ENCODE measurements around the gene BCKDHB.

- TF ChIP-seq CTCF (optimal IDR thresholded peaks at IDR 0.05 in 1 of 3, IDR thresholded peaks at IDR 0.05 in 1 of 3, conservative IDR thresholded peaks at IDR 0.05 in 1 of 3; ENCODE audit: extremely low read depth in 1 of 3, insufficient read depth in 2 of 3, low read length in 3 of 3) (no peak), EZH2 (IDR thresholded peaks at IDR 0.05; ENCODE audit: low read length) (no peak)
Observed at GRCh38 chr6:80227545-80228105, 121.2 kb downstream of the BCKDHB start.
